Measurements from ENCODE around the gene DIDO1.

The DIDO1 gene

DNA sequence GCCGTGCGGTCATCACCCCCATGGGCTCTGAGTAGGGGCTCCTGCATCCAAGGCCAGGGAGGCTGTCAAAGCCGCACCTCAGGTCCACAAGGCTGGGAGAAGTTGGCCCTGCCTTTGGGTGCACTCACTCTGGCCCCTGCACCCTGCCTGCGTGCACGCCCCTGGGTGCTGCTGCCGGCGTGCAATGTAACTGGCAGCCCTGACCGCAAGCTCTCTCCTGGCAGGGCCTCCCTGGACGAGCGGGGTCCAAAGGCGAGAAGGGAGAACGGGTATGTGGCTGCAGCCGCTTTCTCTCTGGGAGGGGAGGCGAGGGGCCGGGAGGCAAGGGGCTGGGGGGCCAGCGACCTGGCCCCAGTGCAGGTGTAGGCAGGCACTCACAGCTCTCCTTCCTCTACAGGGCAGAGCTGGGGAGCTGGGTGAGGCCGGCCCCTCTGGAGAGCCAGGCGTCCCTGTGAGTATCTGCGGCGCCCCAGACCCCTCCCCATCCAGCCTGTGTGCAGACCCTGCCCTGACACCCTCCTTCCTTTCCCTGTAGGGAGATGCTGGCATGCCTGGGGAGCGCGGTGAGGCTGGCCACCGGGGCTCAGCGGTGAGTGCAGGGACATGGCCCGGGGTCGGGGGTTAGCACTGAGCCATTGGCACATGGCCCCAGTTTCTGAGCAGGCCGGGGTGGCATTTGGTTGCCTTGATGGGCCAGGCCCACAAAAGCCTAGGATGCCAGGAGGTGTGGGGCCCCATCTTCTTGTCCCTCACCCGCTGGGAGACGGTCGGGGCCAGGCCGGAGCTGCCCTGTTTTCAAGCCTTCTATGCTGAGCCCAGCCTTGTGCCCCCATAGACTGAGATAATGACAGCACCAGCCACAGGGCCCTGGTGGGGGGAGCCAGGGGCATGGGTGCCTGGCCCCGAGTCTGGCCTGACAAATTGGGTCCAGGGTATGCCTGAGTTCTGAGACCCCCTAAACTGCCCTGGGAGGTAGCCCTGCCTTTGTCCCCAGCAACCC, 96.8 kb downstream of the DIDO1 start:
- no peak for DNase-seq

DNA sequence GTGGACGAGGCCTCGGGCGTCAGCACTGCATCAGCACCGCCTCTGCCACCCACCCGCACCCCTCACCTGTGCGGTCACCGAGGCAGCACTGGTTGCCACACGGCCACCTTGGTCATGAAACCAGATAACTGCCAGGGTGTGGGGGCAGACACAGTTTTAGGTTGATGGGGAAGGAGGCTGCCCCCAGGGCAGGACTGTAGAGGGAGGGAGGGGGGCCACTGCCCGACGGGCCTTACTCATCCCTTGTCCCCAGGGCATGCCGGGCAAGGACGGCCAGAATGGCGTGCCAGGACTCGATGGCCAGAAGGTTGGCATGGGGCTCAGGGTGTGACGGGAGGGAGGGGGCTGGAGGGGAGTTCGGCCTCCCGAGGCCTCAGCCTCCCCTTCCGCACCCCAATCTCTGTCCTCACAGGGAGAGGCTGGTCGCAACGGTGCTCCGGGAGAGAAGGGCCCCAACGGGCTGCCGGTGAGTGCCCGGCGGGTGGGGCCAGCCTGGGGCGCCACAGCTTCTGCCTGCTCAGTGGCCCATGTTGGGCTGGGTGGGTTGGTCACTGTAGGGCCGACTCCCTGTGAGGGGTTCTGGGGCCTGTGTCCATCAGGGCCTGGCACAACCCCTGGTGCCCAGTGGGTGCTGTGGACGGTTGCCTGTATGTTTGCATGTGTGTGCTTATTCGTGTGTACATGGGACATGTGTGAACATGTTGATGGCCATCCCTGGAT, 97.6 kb downstream of the DIDO1 start:
- DNase-seq: no peak

DNA sequence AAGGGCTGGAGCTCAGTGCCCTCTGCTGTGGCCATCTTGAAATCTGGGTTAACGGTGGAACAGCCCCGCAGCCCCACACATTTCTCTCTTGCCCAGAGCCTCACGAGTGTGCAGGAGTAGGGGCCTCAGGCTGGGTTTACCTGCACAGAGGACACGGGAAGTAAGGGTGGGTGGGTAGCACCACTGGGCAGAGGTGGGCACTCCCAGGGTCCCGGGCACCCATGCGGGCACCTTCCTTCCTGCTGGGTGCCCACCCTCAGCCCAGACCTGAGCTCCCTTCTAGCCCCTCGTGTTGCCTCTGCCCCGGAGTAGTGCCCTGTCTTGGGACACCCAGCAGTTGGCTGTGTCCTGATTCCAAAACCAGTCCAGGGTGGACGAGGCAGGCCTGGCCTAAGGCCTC, 98.3 kb downstream of the DIDO1 start:
- no peak for DNase-seq

All from NCI-H187 treated with DMSO at 0.1 percent for 48 hours (cell line).